ENCODE data around the gene MFN2. TPM values are rescaled to one million over a fixed set of nuclear protein-coding genes. Genes with fewer than 3 reads are reported as not detected.

Gene MFN2
- total and polyA plus RNA-seq, 2 donors: 26.6 to 88.6 TPM

GRCh38 chr1:12059722-12060464 lies 79.6 kb downstream of the MFN2 start:
- no peak overlapping the region for H3K4me3 ChIP-seq (ENCODE audit: low read depth, low read length)
- DNase-seq (ENCODE audit: extremely low spot score): no peak
- no peaks in the 10 kb centered on the region for H3K36me3 ChIP-seq (ENCODE audit: insufficient read depth)
- WGBS: 67% methylated on average over 7 of the region's 7 CpGs
- no peak overlapping the region for H3K27ac ChIP-seq (ENCODE audit: low read depth)
- H3K4me1 ChIP-seq (ENCODE audit: insufficient read depth): no peaks in the 10 kb centered on the region

- Histone ChIP-seq H3K27ac (ENCODE audit: low read depth) (no peak overlapping the region), H3K4me1 (ENCODE audit: insufficient read depth) (no peaks in the 10 kb centered on the region), H3K4me3 (ENCODE audit: low read depth, low read length) (no peak overlapping the region), H3K36me3 (ENCODE audit: insufficient read depth) (no peaks in the 10 kb centered on the region)
- 95% methylated on average over 3 of the region's 3 CpGs for WGBS
- no peak for DNase-seq (ENCODE audit: extremely low spot score)
Measured at GRCh38 chr1:12060500-12060899, 80.3 kb downstream of the MFN2 start.

Small RNA genes within 50 kb of the gene (small RNA-seq; reads per million reads assigned to genes)
- not detected for gene AL096840.1
- gene MIR6729: not detected
- not detected for gene RF00019
- gene RN7SL649P: not detected

Other genes starting within 250 kb of the MFN2 start
- 21.4 TPM for gene AGTRAP, start 244.3 kb upstream of the MFN2 start, total RNA-seq
- 81.8 TPM for gene AGTRAP, start 244.3 kb upstream of the MFN2 start, polyA plus RNA-seq
- gene C1orf167, start 218.3 kb upstream of the MFN2 start, total RNA-seq: 0.42 TPM
- gene C1orf167, start 218.3 kb upstream of the MFN2 start, polyA plus RNA-seq: 3.2 TPM
- gene MTHFR, start 174.5 kb upstream of the MFN2 start, total RNA-seq: 26.9 TPM
- 20.1 TPM for gene MTHFR, start 174.5 kb upstream of the MFN2 start, polyA plus RNA-seq
- 9.9 TPM for gene CLCN6, start 174.3 kb upstream of the MFN2 start, total RNA-seq
- 13.7 TPM for gene CLCN6, start 174.3 kb upstream of the MFN2 start, polyA plus RNA-seq
- not detected for gene NPPA, start 132.7 kb upstream of the MFN2 start, total RNA-seq
- 1.0 TPM for gene NPPA, start 132.7 kb upstream of the MFN2 start, polyA plus RNA-seq
- gene NPPB, start 121.5 kb upstream of the MFN2 start, total RNA-seq: not detected
- not detected for gene NPPB, start 121.5 kb upstream of the MFN2 start, polyA plus RNA-seq
- gene KIAA2013, start 54.0 kb upstream of the MFN2 start, total RNA-seq: 19.1 TPM
- gene KIAA2013, start 54.0 kb upstream of the MFN2 start, polyA plus RNA-seq: 71.5 TPM
- 93.9 TPM for gene PLOD1, start 45.7 kb upstream of the MFN2 start, total RNA-seq
- 97.5 TPM for gene PLOD1, start 45.7 kb upstream of the MFN2 start, polyA plus RNA-seq
- 14.4 TPM for gene MIIP, start 39.1 kb downstream of the MFN2 start, total RNA-seq
- gene MIIP, start 39.1 kb downstream of the MFN2 start, polyA plus RNA-seq: 24.9 TPM
- gene TNFRSF8, start 82.9 kb downstream of the MFN2 start, total RNA-seq: 0.26 TPM
- 1.5 TPM for gene TNFRSF8, start 82.9 kb downstream of the MFN2 start, polyA plus RNA-seq
- 11.7 TPM for gene TNFRSF1B, start 186.5 kb downstream of the MFN2 start, total RNA-seq
- gene TNFRSF1B, start 186.5 kb downstream of the MFN2 start, polyA plus RNA-seq: 30.8 TPM
- gene VPS13D, start 249.6 kb downstream of the MFN2 start, total RNA-seq: 59.4 TPM
- 27.2 TPM for gene VPS13D, start 249.6 kb downstream of the MFN2 start, polyA plus RNA-seq

Data from urinary bladder (tissue), 4 donors.